HG02884 (cell line): Measurements from ENCODE around the gene RSF1.
"Not testable (repeated sequence)": the region's sequence is repeated elsewhere in the genome, so short reads cannot be mapped to it uniquely, and the experiment has no call there.

Experiments used
- ATAC-seq: cut with Tn5 transposase; IDR thresholded peaks from one replicate; pipeline ENCODE4 v1.9.1; 2021; ENCODE audit warnings: mild to moderate bottlenecking, moderate library complexity; ENCODE audit not compliant: unreplicated experiment

The RSF1 gene

DNA sequence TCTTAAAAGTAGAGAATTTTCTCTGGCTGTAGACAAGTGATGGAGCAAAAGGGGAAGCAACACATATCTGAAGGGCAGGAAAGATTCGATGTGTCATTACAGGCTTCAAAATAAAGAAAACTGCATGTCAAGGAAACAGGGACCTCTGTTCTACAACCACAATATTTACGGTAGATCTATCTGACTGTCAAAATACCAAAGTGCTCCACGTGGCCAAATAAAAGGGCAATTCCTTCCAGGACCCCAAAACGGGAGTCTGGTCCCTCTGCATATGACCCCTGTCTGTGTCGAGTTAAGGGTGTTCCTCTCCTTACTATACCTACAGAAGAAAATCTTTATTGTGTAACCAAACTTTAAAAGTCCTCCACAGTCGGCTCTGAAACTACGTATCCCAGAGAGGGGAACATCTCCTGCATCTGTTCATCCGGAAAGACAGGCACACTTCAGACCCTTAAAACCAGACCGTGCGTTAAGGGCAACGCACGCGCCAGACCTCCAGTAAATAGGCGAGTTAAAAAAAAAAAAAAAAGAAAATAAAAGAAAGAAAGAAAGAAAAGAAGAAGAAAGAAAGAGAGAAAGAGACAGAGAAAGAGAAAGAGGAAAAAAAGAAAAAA is 183.7 kb downstream of the RSF1 start:
- no peak for ATAC-seq

DNA sequence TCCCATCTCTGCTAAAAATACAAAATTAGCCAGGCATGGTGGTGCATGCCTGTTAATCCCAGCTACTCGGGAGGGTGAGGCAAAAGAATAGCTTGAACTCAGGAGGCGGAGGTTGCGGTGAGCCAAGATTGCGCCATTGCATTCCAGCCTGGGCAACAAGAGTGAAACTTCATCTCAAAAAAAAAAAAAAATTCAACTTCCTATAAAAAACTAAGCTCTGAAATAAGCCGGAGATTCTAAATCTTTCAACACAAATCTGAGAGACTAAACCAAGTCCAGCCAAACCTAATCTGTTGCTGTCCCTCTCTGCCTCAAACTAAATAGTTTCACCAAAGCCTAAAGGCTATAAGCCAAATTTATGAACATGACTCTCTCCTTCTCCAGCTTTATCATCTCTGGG is 186.6 kb downstream of the RSF1 start:
- ATAC-seq = not testable (repeated sequence)

DNA sequence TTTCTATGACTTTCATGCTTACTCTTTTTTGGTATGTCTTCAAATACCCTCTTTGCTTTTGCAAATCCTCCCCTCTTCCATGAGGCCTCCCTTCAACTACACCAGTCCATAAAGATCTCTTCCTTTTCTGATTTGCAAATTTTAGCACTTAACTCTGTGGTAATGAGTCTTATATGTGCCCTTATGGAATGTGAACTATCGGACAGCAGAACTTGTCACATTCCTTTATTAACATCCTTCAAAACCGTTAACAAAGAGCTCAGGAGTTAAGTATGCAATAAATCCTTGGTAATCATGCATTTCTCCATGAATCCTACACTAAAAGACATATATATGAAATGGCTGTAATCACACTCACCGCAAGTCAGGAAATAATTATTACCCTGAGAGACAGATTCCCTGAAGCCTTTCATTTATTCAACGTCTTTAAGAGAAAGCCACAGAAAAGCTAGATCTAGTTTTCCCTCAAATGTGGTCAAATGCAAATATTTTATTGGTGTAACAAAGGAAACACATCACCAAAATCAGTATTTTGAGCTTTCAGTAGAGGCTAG is 190.3 kb downstream of the RSF1 start:
- no peak for ATAC-seq

DNA sequence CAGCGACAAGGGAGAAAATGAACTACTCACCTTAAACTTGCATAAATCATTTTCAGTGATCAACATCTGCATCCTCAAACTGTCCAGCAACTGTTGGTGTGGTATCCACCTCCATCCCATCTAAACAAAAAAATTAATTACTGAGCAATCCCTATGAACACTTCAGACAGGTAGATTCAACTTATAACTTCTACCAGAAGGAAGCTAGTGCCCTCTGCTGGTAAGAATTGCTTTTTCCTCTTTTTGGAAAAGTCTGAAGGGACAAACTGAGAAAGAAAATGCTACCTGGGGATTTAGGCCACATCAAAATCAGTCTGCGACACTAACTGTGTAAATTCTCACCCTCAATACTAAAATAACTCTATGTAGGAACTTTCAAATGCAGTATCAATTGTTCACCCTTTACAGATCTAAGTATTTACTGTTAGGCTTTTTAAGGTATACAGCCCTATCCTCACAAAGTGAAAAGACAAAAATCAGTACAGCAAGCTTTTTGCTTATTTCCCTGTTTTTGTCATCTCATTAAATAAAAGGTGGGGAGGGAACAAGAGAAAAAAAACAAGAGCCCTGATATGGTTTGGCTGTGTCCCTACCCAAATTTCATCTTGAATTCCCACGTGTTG is 200.8 kb downstream of the RSF1 start:
- ATAC-seq = no peak

DNA sequence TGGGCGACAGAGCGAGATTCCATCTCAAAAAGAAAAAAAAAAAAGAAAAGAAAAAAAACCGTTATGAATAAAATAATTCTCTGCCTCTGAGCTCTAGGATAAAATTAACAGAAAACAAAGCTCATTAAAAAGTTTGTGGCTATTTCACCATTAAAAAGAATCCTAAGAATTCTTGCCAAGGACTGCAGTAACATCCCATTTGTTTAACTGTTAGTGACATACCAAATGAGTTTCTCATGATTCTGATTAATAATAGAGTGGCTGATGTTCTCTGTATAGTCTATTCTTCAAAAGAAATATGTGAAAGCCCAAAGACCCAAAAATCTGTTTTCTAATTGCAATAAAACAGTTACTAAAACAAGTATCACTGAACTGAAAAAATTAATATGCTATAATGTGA is 202.6 kb downstream of the RSF1 start:
- no peak for ATAC-seq

DNA sequence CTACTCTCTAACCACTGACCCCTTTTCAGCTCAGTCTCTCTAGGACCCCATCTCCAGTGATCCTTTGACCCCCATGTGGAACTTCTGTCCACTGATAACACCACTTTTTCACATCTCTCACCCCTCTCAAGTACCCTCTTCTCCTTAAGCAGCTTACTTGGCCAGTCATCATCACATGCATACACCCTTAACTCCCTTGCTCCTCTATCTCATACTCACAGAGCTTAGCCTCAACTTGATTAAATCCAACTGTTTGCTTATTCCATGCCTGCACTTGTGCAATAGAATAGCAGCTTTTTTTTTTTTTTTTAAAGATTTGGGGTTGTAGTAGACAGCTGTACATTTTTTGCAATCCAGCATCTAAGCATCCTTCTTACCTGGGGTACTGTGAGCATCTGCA is 208.6 kb downstream of the RSF1 start:
- ATAC-seq = no peak
